ENCODE results near the gene TNFRSF6B. TPM values are rescaled to one million over a fixed set of nuclear protein-coding genes. Genes with fewer than 3 reads are reported as not detected.

The TNFRSF6B gene
- total and polyA plus RNA-seq, 10 donors = 8.9 to 104 (median 31.0) TPM

DNA sequence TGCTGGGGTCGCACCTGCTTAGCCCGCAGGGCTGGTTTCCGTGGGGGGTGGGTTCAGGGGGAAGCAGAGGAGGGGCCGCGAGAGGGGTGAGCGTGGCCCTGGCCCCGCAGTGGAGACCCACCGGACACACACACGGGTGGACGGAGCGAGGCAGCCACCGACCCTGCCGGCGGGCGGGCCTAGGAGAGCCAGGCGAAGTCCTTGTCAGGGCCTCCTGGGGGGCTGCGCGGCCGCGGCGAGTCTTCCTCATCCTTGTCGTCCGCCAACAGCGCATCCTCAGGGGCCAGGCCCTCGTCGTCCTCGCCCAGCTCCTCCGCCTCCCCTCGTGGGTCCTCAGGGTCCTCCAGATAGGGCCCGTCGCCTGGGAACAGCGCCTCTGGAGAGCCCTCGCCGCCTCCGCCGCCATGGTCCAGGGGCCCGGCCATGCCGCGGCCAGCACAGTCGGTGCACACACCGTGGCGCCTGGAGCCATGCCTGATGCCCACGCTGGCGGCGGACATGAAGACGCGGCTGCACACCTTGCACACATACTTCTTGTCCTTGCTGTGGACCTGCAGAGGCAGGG, 50.4 kb downstream of the TNFRSF6B start:
- Histone ChIP-seq H3K36me3 (peaks cover 0 to 81% (median 26%) of the 10 kb centered on the region in 6 donors), H3K27me3 (replicated peaks in 1 of 7) (no peaks in the 10 kb centered on the region), H3K9me3 (no peaks in the 10 kb centered on the region), H3K4me3 (no peak overlapping the region), H3K4me1 (peaks cover under 1 to 70% (median 44%) of the 10 kb centered on the region in 6 donors), H3K27ac (no peak overlapping the region)
- WGBS, 5 donors = 92 to 94% (median 94%) methylated on average over 5 to 47 of the region's 47 CpGs
- TF ChIP-seq, protein P1, sequence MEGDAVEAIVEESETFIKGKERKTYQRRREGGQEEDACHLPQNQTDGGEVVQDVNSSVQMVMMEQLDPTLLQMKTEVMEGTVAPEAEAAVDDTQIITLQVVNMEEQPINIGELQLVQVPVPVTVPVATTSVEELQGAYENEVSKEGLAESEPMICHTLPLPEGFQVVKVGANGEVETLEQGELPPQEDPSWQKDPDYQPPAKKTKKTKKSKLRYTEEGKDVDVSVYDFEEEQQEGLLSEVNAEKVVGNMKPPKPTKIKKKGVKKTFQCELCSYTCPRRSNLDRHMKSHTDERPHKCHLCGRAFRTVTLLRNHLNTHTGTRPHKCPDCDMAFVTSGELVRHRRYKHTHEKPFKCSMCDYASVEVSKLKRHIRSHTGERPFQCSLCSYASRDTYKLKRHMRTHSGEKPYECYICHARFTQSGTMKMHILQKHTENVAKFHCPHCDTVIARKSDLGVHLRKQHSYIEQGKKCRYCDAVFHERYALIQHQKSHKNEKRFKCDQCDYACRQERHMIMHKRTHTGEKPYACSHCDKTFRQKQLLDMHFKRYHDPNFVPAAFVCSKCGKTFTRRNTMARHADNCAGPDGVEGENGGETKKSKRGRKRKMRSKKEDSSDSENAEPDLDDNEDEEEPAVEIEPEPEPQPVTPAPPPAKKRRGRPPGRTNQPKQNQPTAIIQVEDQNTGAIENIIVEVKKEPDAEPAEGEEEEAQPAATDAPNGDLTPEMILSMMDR (IDR thresholded peaks at IDR 0.05 in 8 of 11, conservative IDR thresholded peaks at IDR 0.05 in 3 of 11) = no peak
- TF ChIP-seq POLR2A (IDR thresholded peaks at IDR 0.05) (no peak), POLR2AphosphoS5 (IDR thresholded peaks at IDR 0.05) (peak in 1 of 3 donors; percentile 40)
- no peak for DNase-seq
- intact Hi-C loops (cut with DNase I; ENCODE audit: low total_unique reads) = no loop called here

- no peak overlapping the region for H3K4me3 ChIP-seq
- peak overlapping the region in 5 of 8 donors; percentile 21 to 78 (median 27) for H3K27ac ChIP-seq
- H3K36me3 ChIP-seq = peaks cover 0 to 81% (median 22%) of the 10 kb centered on the region in 6 donors
- H3K4me1 ChIP-seq = peaks cover 0 to 70% (median 37%) of the 10 kb centered on the region in 6 donors
- 59 to 84% (median 71%) methylated on average over 7 to 13 of the region's 13 CpGs for WGBS, 5 donors
- H3K27me3 ChIP-seq (replicated peaks in 1 of 7) = no peaks in the 10 kb centered on the region
- intact Hi-C loops (cut with DNase I; ENCODE audit: low total_unique reads) = no loop called here
- no peak for DNase-seq
- H3K9me3 ChIP-seq = no peaks in the 10 kb centered on the region
- TF ChIP-seq, protein P1 (IDR thresholded peaks at IDR 0.05 in 8 of 11, conservative IDR thresholded peaks at IDR 0.05 in 3 of 11) = no peak
- no peak for TF ChIP-seq POLR2AphosphoS5 (IDR thresholded peaks at IDR 0.05)
- TF ChIP-seq POLR2A (IDR thresholded peaks at IDR 0.05) = no peak
Observed at GRCh38 chr20:63747622-63748069, 51.2 kb downstream of the TNFRSF6B start.

Small RNA genes within 50 kb of the gene (small RNA-seq; reads per million reads assigned to genes)
- gene LIME1 (0 to 0.62 (median 0.03) reads per million in 4 donors), gene TNFRSF6B (0 reads per million in 4 donors)

Other genes with a start within 250 kb of the TNFRSF6B start
- 1 to 10 TPM in 2 of 7 donors, under 1 TPM in 3, not detected in 2; 0.26 to 3.5 (median 0.65) TPM for gene KCNQ2, start 224.0 kb upstream of the TNFRSF6B start, total RNA-seq
- gene KCNQ2, start 224.0 kb upstream of the TNFRSF6B start, polyA plus RNA-seq = under 1 TPM; 0.13 to 0.39 (median 0.39) TPM
- 1 to 10 TPM in 3 of 7 donors, under 1 TPM in 4; 0.39 to 1.4 (median 0.54) TPM for gene EEF1A2, start 197.6 kb upstream of the TNFRSF6B start, total RNA-seq
- under 1 TPM; 0.48 to 0.57 (median 0.53) TPM for gene EEF1A2, start 197.6 kb upstream of the TNFRSF6B start, polyA plus RNA-seq
- gene PPDPF, start 175.9 kb upstream of the TNFRSF6B start, total RNA-seq = 100 to 1,000 TPM in 4 of 7 donors, 10 to 100 TPM in 3; 68.8 to 167 (median 105) TPM
- 100 to 1,000 TPM; 123 to 275 (median 186) TPM for gene PPDPF, start 175.9 kb upstream of the TNFRSF6B start, polyA plus RNA-seq
- gene PTK6, start 159.3 kb upstream of the TNFRSF6B start, total RNA-seq = 1 to 10 TPM in 1 of 7 donors, under 1 TPM in 6; 0.20 to 1.0 (median 0.77) TPM
- gene PTK6, start 159.3 kb upstream of the TNFRSF6B start, polyA plus RNA-seq = under 1 TPM; 0.55 to 0.72 (median 0.64) TPM
- gene SRMS, start 148.9 kb upstream of the TNFRSF6B start, total RNA-seq = 1 to 10 TPM in 4 of 7 donors, under 1 TPM in 1, not detected in 2; 0.46 to 1.5 (median 1.2) TPM
- gene SRMS, start 148.9 kb upstream of the TNFRSF6B start, polyA plus RNA-seq = under 1 TPM; 0.07 to 0.19 (median 0.12) TPM
- gene FNDC11, start 142.5 kb upstream of the TNFRSF6B start, total RNA-seq = 1 to 10 TPM in 4 of 7 donors, under 1 TPM in 3; 0.33 to 2.0 (median 1.0) TPM
- gene FNDC11, start 142.5 kb upstream of the TNFRSF6B start, polyA plus RNA-seq = 1 to 10 TPM in 1 of 3 donors, under 1 TPM in 2; 0.91 to 1.8 (median 0.98) TPM
- gene HELZ2, start 122.4 kb upstream of the TNFRSF6B start, total RNA-seq = 100 to 1,000 TPM in 1 of 7 donors, 10 to 100 TPM in 6; 56.5 to 120 (median 66.0) TPM
- 10 to 100 TPM in 1 of 3 donors, 1 to 10 TPM in 2; 4.3 to 21.2 (median 5.7) TPM for gene HELZ2, start 122.4 kb upstream of the TNFRSF6B start, polyA plus RNA-seq
- gene GMEB2, start 69.6 kb upstream of the TNFRSF6B start, total RNA-seq = 10 to 100 TPM; 11.1 to 15.0 (median 13.9) TPM
- gene GMEB2, start 69.6 kb upstream of the TNFRSF6B start, polyA plus RNA-seq = 10 to 100 TPM in 2 of 3 donors, 1 to 10 TPM in 1; 8.6 to 12.9 (median 10.4) TPM
- 10 to 100 TPM; 16.1 to 57.0 (median 44.0) TPM for gene STMN3, start 43.2 kb upstream of the TNFRSF6B start, total RNA-seq
- 10 to 100 TPM; 21.2 to 38.9 (median 24.6) TPM for gene STMN3, start 43.2 kb upstream of the TNFRSF6B start, polyA plus RNA-seq
- 10 to 100 TPM; 36.4 to 49.8 (median 43.2) TPM for gene RTEL1, start 38.3 kb upstream of the TNFRSF6B start, total RNA-seq
- gene RTEL1, start 38.3 kb upstream of the TNFRSF6B start, polyA plus RNA-seq = 10 to 100 TPM in 2 of 3 donors, 1 to 10 TPM in 1; 7.3 to 23.1 (median 19.1) TPM
- 10 to 100 TPM; 36.7 to 84.2 (median 60.8) TPM for gene ARFRP1, start 11.3 kb downstream of the TNFRSF6B start, total RNA-seq
- 100 to 1,000 TPM in 1 of 3 donors, 10 to 100 TPM in 2; 64.5 to 118 (median 83.8) TPM for gene ARFRP1, start 11.3 kb downstream of the TNFRSF6B start, polyA plus RNA-seq
- 10 to 100 TPM; 23.6 to 45.7 (median 38.1) TPM for gene ZGPAT, start 11.4 kb downstream of the TNFRSF6B start, total RNA-seq
- gene ZGPAT, start 11.4 kb downstream of the TNFRSF6B start, polyA plus RNA-seq = 10 to 100 TPM; 27.6 to 72.8 (median 50.0) TPM
- 10 to 100 TPM; 24.0 to 93.4 (median 39.0) TPM for gene LIME1, start 40.0 kb downstream of the TNFRSF6B start, total RNA-seq
- 10 to 100 TPM; 56.2 to 96.6 (median 80.4) TPM for gene LIME1, start 40.0 kb downstream of the TNFRSF6B start, polyA plus RNA-seq
- 100 to 1,000 TPM in 1 of 7 donors, 10 to 100 TPM in 6; 39.9 to 107 (median 64.8) TPM for gene SLC2A4RG, start 43.1 kb downstream of the TNFRSF6B start, total RNA-seq
- 10 to 100 TPM; 27.5 to 44.0 (median 34.3) TPM for gene SLC2A4RG, start 43.1 kb downstream of the TNFRSF6B start, polyA plus RNA-seq
- gene ZBTB46, start 134.6 kb downstream of the TNFRSF6B start, total RNA-seq = 10 to 100 TPM; 27.6 to 76.5 (median 35.9) TPM
- gene ZBTB46, start 134.6 kb downstream of the TNFRSF6B start, polyA plus RNA-seq = 10 to 100 TPM in 1 of 3 donors, 1 to 10 TPM in 2; 3.6 to 14.7 (median 4.7) TPM
- gene ABHD16B, start 164.8 kb downstream of the TNFRSF6B start, total RNA-seq = not detected
- under 1 TPM; 0.49 to 0.86 (median 0.57) TPM for gene ABHD16B, start 164.8 kb downstream of the TNFRSF6B start, polyA plus RNA-seq
- 100 to 1,000 TPM in 1 of 7 donors, 10 to 100 TPM in 6; 66.3 to 102 (median 92.1) TPM for gene TPD52L2, start 168.6 kb downstream of the TNFRSF6B start, total RNA-seq
- 10 to 100 TPM; 60.2 to 94.6 (median 63.5) TPM for gene TPD52L2, start 168.6 kb downstream of the TNFRSF6B start, polyA plus RNA-seq
- 10 to 100 TPM; 47.5 to 83.1 (median 65.4) TPM for gene DNAJC5, start 198.5 kb downstream of the TNFRSF6B start, total RNA-seq
- 10 to 100 TPM; 12.7 to 32.3 (median 15.2) TPM for gene DNAJC5, start 198.5 kb downstream of the TNFRSF6B start, polyA plus RNA-seq